Heart left ventricle (tissue), 16 donors: ENCODE data around the gene PREP. TPM values are rescaled to one million over a fixed set of nuclear protein-coding genes. Genes with fewer than 3 reads are reported as not detected.

Source experiments
- ATAC-seq, 4 donors: fragments of 200-7000 bp; cut with Tn5 transposase; one replicate each; pipeline ENCODE4 v1.9.1; 2020 to 2022; ENCODE audit warnings: moderate library complexity in 4 of 4, mild to moderate bottlenecking in 3 of 4, moderate number of reproducible peaks in 1 of 4
- DNase-seq, 5 donors: peaks; one replicate each; pipeline ENCODE4 v3.0.0-alpha.2; 2020
- H3K27ac ChIP-seq, 12 donors: fragments of 200-600 bp; sonication (generic) in 4 of 12; one replicate each; pipeline versions ENCODE4 v1.5.0 to v1.8.0; 2016 to 2022; ENCODE audit warnings: mild to moderate bottlenecking in 2 of 12
- H3K27me3 ChIP-seq, 9 donors: fragments of 200-600 bp; sonication (generic) in 2 of 9; one replicate each; pipeline versions ENCODE4 v1.5.1 to v1.8.0; 2016 to 2022; ENCODE audit warnings: mild to moderate bottlenecking in 3 of 9
- H3K36me3 ChIP-seq, 9 donors: fragments of 200-600 bp; sonication (generic) in 2 of 9; one replicate each; pipeline versions ENCODE4 v1.5.0 to v1.8.0; 2018 to 2022; ENCODE audit warnings: mild to moderate bottlenecking in 2 of 9
- H3K4me1 ChIP-seq, 12 donors: fragments of 200-600 bp; sonication (generic) in 4 of 12; one replicate each; pipeline versions ENCODE4 v1.5.0 to v1.8.0; 2016 to 2022; ENCODE audit warnings: mild to moderate bottlenecking in 3 of 12
- H3K4me3 ChIP-seq, 12 donors: fragments of 200-600 bp; sonication (generic) in 4 of 12; one replicate each; pipeline versions ENCODE4 v1.5.0 to v1.8.0; 2017 to 2022; ENCODE audit warnings: mild to moderate bottlenecking in 9 of 12, moderate library complexity in 4 of 12
- H3K9me3 ChIP-seq, 12 donors: fragments of 200-600 bp; sonication (generic) in 4 of 12; one replicate each; pipeline versions ENCODE4 v1.5.0 to v1.8.0; 2016 to 2022; ENCODE audit warnings: mild to moderate bottlenecking in 1 of 12
- CTCF ChIP-seq, 12 donors: fragments of 200-600 bp; sonication (generic) in 4 of 12; IDR thresholded peaks; one replicate each; pipeline versions ENCODE4 v1.5.0 to v1.8.0; 2018 to 2022; ENCODE audit warnings: antibody characterized with exemption in 12 of 12, mild to moderate bottlenecking in 5 of 12
- POLR2A ChIP-seq, 2 donors: fragments of 450-650 bp; IDR thresholded peaks; one replicate each; pipeline ENCODE4 v1.6.1; 2017; ENCODE audit warnings: antibody characterized with exemption in 2 of 2, mild to moderate bottlenecking in 2 of 2, moderate library complexity in 2 of 2
- WGBS, 4 donors: extraction: QIAGEN DNeasy Blood & Tissue Kit in 2 of 4; methylation state at CpG; one replicate each; pipeline versions ENCODE4 v1.1.5 to v1.1.7; 2013 to 2018; 5-methylcytosine and 5-hydroxymethylcytosine counted together
- intact Hi-C, 10 donors: fragments of 100-400 bp; cut with DNase I; formaldehyde crosslinking; loops; one replicate each; pipeline versions ENCODE4 v1.11.1 to v1.14.2; 2022
- polyA plus RNA-seq, 2 donors: library from polyadenylated mRNA; stranded (reverse); fragments of 200-250 nt; gene quantifications; one replicate each; pipeline ENCODE4 v1.2.3, GENCODE V29; 2013
- total RNA-seq, 9 donors: library from RNA; depleted of rRNA in 2 of 9; stranded (reverse); fragments of >200 nt in 2 of 9; fragmentation: NEBNext Ultra II Directional in 3 of 9; extraction: Animal tissue kit (Norgen Biotek cat#: 25700) in 3 of 9; gene quantifications; one replicate each; pipeline versions ENCODE4 v1.1.0 to v1.2.4, GENCODE V29; 2016 to 2023
- donor health status: ischemic (EF 13 %, LVEDD 7.1; RV severe dilation, severe dysfunction).
- donor health status: healthy with polysubstance abuse.
- donor health status: DM: no; HTN: yes; CAD: no.
- donor health status: DM: no; HTN: no; CAD: no.
- donor health status: ischemic (EF 25% LVEDD 6.9; RV normal size, moderate dysfunction).
- donor health status: ischemic (EF 25% LVEDD 5.7; RV mildly dilated, moderate dysfunction).
- donor health status: healthy.
- donor health status: DM: yes; HTN: yes; CAD: no.
- donor health status: ischemic (EF 35%, LVEDD 5.7; RV mildly dilated, moderate dysfunction).
- donor health status: nonischemic (EF 11% LVEDD 7.7; RV severe dilation, severe dysfunction).
- donor health status: DM: yes; HTN: yes; CAD: no.
- donor health status: PGD.
- donor health status: ischemic (EF 29% LVEDD 5.4; RV normal size, mild dysfunction).
- donor health status: nonischemic (EF 23%, LVEDD 6.1; RV moderate dilation, normal function).

PREP gene
- total and polyA plus RNA-seq, 11 donors = 13.1 to 35.9 (median 29.6) TPM

GRCh38 chr6:105382496-105382895 lies 20.4 kb downstream of the PREP start:
- H3K27ac ChIP-seq = no peak overlapping the region
- H3K36me3 ChIP-seq = peaks cover 0 to 23% (median 0%) of the 10 kb centered on the region in 9 donors
- H3K9me3 ChIP-seq = no peaks in the 10 kb centered on the region
- ATAC-seq = no peak
- no peaks in the 10 kb centered on the region for H3K27me3 ChIP-seq
- no peak overlapping the region for H3K4me3 ChIP-seq
- intact Hi-C loops = no loop called here
- TF ChIP-seq CTCF (IDR thresholded peaks at IDR 0.05) (no peak), POLR2A (IDR thresholded peaks at IDR 0.05) (no peak)
- peaks cover 0 to 9% (median 0%) of the 10 kb centered on the region in 12 donors for H3K4me1 ChIP-seq
- DNase-seq = no peak
- 63 to 90% (median 77%) methylated on average over 2 of the region's 2 CpGs for WGBS, 4 donors

- WGBS, 4 donors = 78 to 93% (median 84%) methylated on average over 2 of the region's 2 CpGs
- Histone ChIP-seq H3K4me1 (peaks cover 0 to 9% (median 0%) of the 10 kb centered on the region in 12 donors), H3K4me3 (no peak overlapping the region), H3K27me3 (no peaks in the 10 kb centered on the region), H3K27ac (no peak overlapping the region), H3K36me3 (peaks cover 0 to 40% (median 6%) of the 10 kb centered on the region in 9 donors), H3K9me3 (no peaks in the 10 kb centered on the region)
- intact Hi-C loops = no loop called here
- TF ChIP-seq CTCF (IDR thresholded peaks at IDR 0.05) = no peak
- TF ChIP-seq POLR2A (IDR thresholded peaks at IDR 0.05) = no peak
- DNase-seq (no peak), ATAC-seq (no peak)
Measured at GRCh38 chr6:105380634-105381033, 22.2 kb downstream of the PREP start.

GRCh38 chr6:105375797-105376196 lies 27.1 kb downstream of the PREP start:
- 95 to 100% (median 96%) methylated on average over 3 of the region's 3 CpGs for WGBS, 4 donors
- no peak for DNase-seq
- TF ChIP-seq POLR2A (IDR thresholded peaks at IDR 0.05) (no peak), CTCF (IDR thresholded peaks at IDR 0.05) (no peak)
- Histone ChIP-seq H3K4me3 (no peak overlapping the region), H3K9me3 (no peaks in the 10 kb centered on the region), H3K27ac (no peak overlapping the region), H3K4me1 (peaks cover 0 to 3% (median 0%) of the 10 kb centered on the region in 12 donors), H3K36me3 (peaks cover 0 to 64% (median 40%) of the 10 kb centered on the region in 9 donors), H3K27me3 (no peaks in the 10 kb centered on the region)
- no peak for ATAC-seq
- intact Hi-C loops = no loop called here

GRCh38 chr6:105374010-105374420 lies 28.9 kb downstream of the PREP start:
- TF ChIP-seq CTCF (IDR thresholded peaks at IDR 0.05) (no peak), POLR2A (IDR thresholded peaks at IDR 0.05) (no peak)
- no peak for DNase-seq
- intact Hi-C loops = no loop called here
- Histone ChIP-seq H3K27ac (no peak overlapping the region), H3K4me3 (no peak overlapping the region), H3K36me3 (peaks cover 0 to 69% (median 52%) of the 10 kb centered on the region in 9 donors), H3K4me1 (peaks cover 0 to 3% (median 0%) of the 10 kb centered on the region in 12 donors), H3K9me3 (peaks cover 0 to 4% (median 0%) of the 10 kb centered on the region in 12 donors), H3K27me3 (no peaks in the 10 kb centered on the region)
- no peak for ATAC-seq
- 68 to 73% (median 71%) methylated on average over 4 of the region's 4 CpGs for WGBS, 4 donors
